ENCODE results near the gene WASF2.

Gene WASF2

GRCh38 chr1:27531959-27532685 lies 42.2 kb upstream of the WASF2 start:
- Histone ChIP-seq H3K4me1 (ENCODE audit: control insufficient read depth in 1 of 2, insufficient read depth in 1 of 2, low read depth in 1 of 2, low read length in 1 of 2) (peaks cover 14% of the 10 kb centered on the region in 2 experiments), H3K36me3 (no peaks in the 10 kb centered on the region), H3K27ac (no peak overlapping the region), H3K9me3 (no peaks in the 10 kb centered on the region), H3K4me3 (ENCODE audit: low read depth in 1 of 2, low read length in 1 of 2) (no peak overlapping the region), H3K27me3 (peaks cover 30% of the 10 kb centered on the region)
- no peak for TF ChIP-seq CTCF (IDR thresholded peaks at IDR 0.05)

- Histone ChIP-seq H3K27me3 (peaks cover 31% of the 10 kb centered on the region), H3K27ac (no peak overlapping the region)
These were observed 40.2 kb upstream of the WASF2 start for GRCh38 chr1:27530192-27530591.

GRCh38 chr1:27529704-27530018 lies 39.7 kb upstream of the WASF2 start:
- Histone ChIP-seq H3K27me3 (peaks cover 31% of the 10 kb centered on the region), H3K4me1 (ENCODE audit: control insufficient read depth in 1 of 2, insufficient read depth in 1 of 2, low read depth in 1 of 2, low read length in 1 of 2) (peaks cover 37 to 38% of the 10 kb centered on the region in 2 experiments), H3K9me3 (no peaks in the 10 kb centered on the region), H3K27ac (no peak overlapping the region), H3K36me3 (no peaks in the 10 kb centered on the region), H3K4me3 (ENCODE audit: low read depth in 1 of 2, low read length in 1 of 2) (no peak overlapping the region)
- TF ChIP-seq CTCF (IDR thresholded peaks at IDR 0.05): no peak

More at GRCh38 chr1:27530192-27530591, 40.2 kb upstream of the WASF2 start:
- TF ChIP-seq CTCF (IDR thresholded peaks at IDR 0.05): no peak
- Histone ChIP-seq H3K36me3 (no peaks in the 10 kb centered on the region), H3K4me1 (ENCODE audit: control insufficient read depth in 1 of 2, insufficient read depth in 1 of 2, low read depth in 1 of 2, low read length in 1 of 2) (peaks cover 34% of the 10 kb centered on the region in 2 experiments), H3K4me3 (ENCODE audit: low read depth in 1 of 2, low read length in 1 of 2) (no peak overlapping the region), H3K9me3 (no peaks in the 10 kb centered on the region)

- no peaks in the 10 kb centered on the region for H3K9me3 ChIP-seq
- H3K4me3 ChIP-seq (ENCODE audit: low read depth in 1 of 2, low read length in 1 of 2): no peak overlapping the region
- no peak overlapping the region for H3K27ac ChIP-seq
- H3K27me3 ChIP-seq: peaks cover 31% of the 10 kb centered on the region
- TF ChIP-seq CTCF (IDR thresholded peaks at IDR 0.05): no peak
- peaks cover 37 to 38% of the 10 kb centered on the region in 2 experiments for H3K4me1 ChIP-seq (ENCODE audit: control insufficient read depth in 1 of 2, insufficient read depth in 1 of 2, low read depth in 1 of 2, low read length in 1 of 2)
- H3K36me3 ChIP-seq: no peaks in the 10 kb centered on the region
These were observed 39.1 kb upstream of the WASF2 start for GRCh38 chr1:27528818-27529703.

GRCh38 chr1:27527890-27528817 lies 38.2 kb upstream of the WASF2 start:
- H3K36me3 ChIP-seq: no peaks in the 10 kb centered on the region
- H3K27ac ChIP-seq: no peak overlapping the region
- peak overlapping the region; percentile 45 to 54 for H3K4me3 ChIP-seq (ENCODE audit: low read depth in 1 of 2, low read length in 1 of 2)
- peaks cover 37 to 38% of the 10 kb centered on the region in 2 experiments for H3K4me1 ChIP-seq (ENCODE audit: control insufficient read depth in 1 of 2, insufficient read depth in 1 of 2, low read depth in 1 of 2, low read length in 1 of 2)
- no peak for TF ChIP-seq CTCF (IDR thresholded peaks at IDR 0.05)
- H3K27me3 ChIP-seq: peaks cover 31% of the 10 kb centered on the region
- no peaks in the 10 kb centered on the region for H3K9me3 ChIP-seq
